8988T (cell line): Measurements from ENCODE around the gene TCEAL8.

Experiments
- DNase-seq: peaks from one replicate; pipeline ENCODE4 v3.0.0; 2011

Gene TCEAL8

DNA sequence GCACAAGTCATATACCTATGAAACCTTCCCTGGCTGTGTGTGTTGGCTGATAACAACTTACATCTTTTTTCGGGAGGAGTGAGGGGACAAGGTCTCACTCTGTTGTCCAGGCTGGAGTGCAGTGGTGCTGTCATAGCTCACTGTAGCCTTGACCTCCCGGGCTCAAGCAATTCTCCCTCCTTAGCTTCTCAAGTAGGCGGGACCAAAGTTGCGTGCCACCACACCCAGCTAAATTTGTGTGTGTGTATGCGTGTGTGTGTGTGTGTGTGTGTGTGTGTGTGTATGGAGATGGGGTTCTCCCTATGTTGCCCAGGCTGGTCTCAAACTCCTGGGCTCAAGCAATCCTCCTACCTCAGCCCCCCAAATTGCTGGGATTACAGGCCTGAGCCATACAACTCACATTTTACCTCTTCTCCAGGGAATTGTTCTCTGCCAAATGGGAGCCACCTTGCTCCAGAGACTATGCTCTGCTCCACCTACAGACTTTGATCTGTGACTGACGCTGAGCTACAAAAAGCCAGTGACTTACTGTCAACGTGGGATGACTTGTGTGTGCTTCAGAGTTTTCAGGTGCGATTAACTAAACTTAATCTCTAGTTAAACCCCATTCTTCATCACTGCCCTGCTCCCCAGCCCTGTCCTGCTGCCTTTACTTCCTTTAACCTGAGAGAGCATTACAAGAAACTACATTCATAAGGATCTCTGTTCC lies 42.1 kb downstream of the TCEAL8 start:
- no peak for DNase-seq

GRCh38 chrX:103211012-103211715 lies 43.8 kb downstream of the TCEAL8 start:
- DNase-seq, result no peak

GRCh38 chrX:103210056-103210455 lies 44.9 kb downstream of the TCEAL8 start:
- DNase-seq, result no peak
